IPS-20b (cell line): ENCODE measurements around the gene MED4.

ENCODE experiments used
- H3K27ac ChIP-seq: one replicate; pipeline ENCODE4 v1.5.1; 2013; ENCODE audit warnings: low read length
- H3K27me3 ChIP-seq: 2 replicates; pipeline ENCODE4 v1.6.1; 2013; ENCODE audit warnings: mild to moderate bottlenecking, low read length, inconsistent platforms; ENCODE audit not compliant: insufficient read depth
- H3K36me3 ChIP-seq: 2 replicates; pipeline ENCODE4 v1.6.1; 2013; ENCODE audit warnings: low read depth, mild to moderate bottlenecking, inconsistent platforms, low read length, moderate library complexity; ENCODE audit not compliant: insufficient read depth
- H3K4me1 ChIP-seq: 2 replicates; pipeline ENCODE4 v1.6.1; 2013; ENCODE audit warnings: mild to moderate bottlenecking, control low read depth, inconsistent platforms, low read length, moderate library complexity; ENCODE audit not compliant: insufficient read depth
- H3K4me3 ChIP-seq: 2 replicates; pipeline ENCODE4 v1.5.1; 2013; ENCODE audit warnings: mild to moderate bottlenecking, low read length, inconsistent platforms
- H3K9ac ChIP-seq: 2 replicates; pipeline ENCODE4 v1.6.1; 2013; ENCODE audit warnings: low read depth, mild to moderate bottlenecking, inconsistent platforms, low read length, moderate library complexity
- H3K9me3 ChIP-seq: 2 replicates; pipeline ENCODE4 v1.6.1; 2013; ENCODE audit warnings: mild to moderate bottlenecking, low read depth, low read length, inconsistent platforms; ENCODE audit not compliant: insufficient read depth

The MED4 gene

DNA sequence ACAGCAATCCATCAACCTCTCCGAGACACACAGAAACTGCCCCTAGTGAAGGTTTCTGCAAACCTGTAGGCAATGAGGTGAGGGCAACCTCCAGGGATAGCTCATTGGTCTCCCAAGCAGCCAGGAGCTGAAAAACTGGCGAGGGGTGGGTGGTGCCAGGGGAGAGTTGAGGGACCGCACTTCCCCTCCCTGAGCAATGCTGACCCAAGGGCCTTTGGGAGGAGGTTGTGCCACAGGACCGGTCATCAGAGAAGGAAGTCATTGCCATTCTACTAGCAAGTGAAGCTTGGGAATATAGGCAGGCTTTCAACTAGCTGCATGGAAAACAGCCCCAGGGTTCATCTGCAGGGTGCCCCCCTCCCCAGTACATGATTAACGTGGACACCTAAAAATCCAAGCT, 23.1 kb upstream of the MED4 start:
- H3K36me3 ChIP-seq, result no peaks in the 10 kb centered on the region
- no peaks in the 10 kb centered on the region for H3K4me1 ChIP-seq
- no peaks in the 10 kb centered on the region for H3K27me3 ChIP-seq
- H3K9ac ChIP-seq, result no peak overlapping the region
- no peak overlapping the region for H3K4me3 ChIP-seq
- no peaks in the 10 kb centered on the region for H3K9me3 ChIP-seq
- no peak overlapping the region for H3K27ac ChIP-seq

DNA sequence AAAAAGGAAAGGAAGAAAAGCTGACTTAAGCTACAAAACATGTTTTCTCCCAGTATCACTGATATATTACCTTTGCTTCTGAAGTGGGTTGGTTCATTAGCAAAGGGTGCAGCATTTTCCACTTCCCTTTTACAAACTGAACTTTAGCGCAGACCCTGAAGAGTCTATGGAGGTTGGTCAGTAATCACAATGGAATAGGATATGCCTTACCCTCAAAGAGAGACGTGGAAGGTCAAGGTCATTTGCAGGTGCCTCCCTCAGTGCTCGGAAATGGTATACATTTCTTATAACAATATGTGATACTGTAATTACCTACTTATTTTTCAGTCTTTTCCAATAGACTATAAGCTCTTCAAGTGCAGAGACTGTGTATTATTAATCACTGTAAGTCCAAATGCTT, 21.9 kb upstream of the MED4 start:
- Histone ChIP-seq H3K27me3 (no peaks in the 10 kb centered on the region), H3K9me3 (no peaks in the 10 kb centered on the region), H3K36me3 (no peaks in the 10 kb centered on the region)

DNA sequence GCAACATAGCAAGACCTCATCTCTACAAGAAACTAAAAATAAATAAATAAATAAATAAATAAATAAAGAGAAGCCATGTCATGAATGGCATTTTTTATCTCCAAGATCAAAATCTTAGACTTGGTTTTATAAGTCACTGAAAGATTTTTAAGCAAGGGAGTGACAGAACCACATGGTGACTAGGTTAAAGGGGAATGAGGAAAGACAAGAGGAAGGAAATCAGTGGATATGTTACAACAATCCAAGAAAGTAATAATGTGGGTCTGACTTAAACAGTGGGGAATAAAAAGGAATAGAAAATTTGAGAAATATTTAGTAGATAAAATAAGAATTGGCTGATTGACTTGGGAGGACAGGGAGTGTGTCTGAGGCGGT, 18.8 kb upstream of the MED4 start:
- H3K27ac ChIP-seq, result no peak overlapping the region
- no peaks in the 10 kb centered on the region for H3K9me3 ChIP-seq
- H3K9ac ChIP-seq, result no peak overlapping the region
- no peaks in the 10 kb centered on the region for H3K36me3 ChIP-seq
- H3K27me3 ChIP-seq, result no peaks in the 10 kb centered on the region
- H3K4me1 ChIP-seq, result no peaks in the 10 kb centered on the region
- H3K4me3 ChIP-seq, result no peak overlapping the region

More for the DNA sequence above, 21.9 kb upstream of the MED4 start:
- Histone ChIP-seq H3K9ac (no peak overlapping the region), H3K4me1 (no peaks in the 10 kb centered on the region), H3K4me3 (no peak overlapping the region), H3K27ac (no peak overlapping the region)

DNA sequence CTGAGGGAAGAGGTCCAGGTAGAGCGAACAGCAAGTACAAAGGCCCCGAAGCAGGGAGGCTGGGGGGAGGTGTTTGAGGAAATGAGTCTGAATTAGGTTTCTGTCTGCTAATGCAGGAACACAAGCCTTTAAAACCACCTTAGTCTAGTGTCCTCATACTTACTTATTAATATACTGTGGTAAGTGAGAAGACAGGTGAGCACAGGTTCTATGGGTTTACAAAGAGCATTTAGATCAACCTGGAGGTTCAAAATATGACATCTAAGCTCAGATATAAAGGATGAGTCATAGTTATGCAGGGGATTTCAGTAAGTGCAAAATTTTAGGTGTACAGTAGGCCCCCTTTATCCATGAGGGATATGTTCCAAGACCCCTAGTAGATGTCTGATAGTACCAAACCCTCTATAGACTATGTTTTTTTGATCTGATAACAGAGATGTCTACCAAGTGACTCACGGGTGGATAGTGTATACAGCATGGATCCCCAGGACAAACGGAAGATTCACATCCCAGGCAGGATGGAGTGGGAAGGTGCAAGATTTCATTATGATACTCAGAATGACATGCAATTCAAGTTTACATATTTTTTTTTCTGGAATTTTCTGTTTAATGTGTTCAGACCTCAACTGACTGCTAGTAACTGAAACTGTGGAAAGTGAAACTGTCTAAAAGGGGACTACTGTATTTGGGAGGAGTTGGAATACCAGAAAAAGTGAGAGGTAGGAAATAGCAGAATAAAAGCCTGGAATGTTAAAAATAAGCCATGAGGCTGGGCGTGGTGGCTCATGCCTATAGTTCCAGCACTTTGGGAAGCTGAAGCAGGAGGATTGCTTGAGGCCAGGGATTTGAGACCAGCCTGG, 18.2 kb upstream of the MED4 start:
- no peak overlapping the region for H3K4me3 ChIP-seq
- no peaks in the 10 kb centered on the region for H3K9me3 ChIP-seq
- no peaks in the 10 kb centered on the region for H3K36me3 ChIP-seq
- H3K9ac ChIP-seq, result no peak overlapping the region
- H3K27me3 ChIP-seq, result no peaks in the 10 kb centered on the region
- H3K4me1 ChIP-seq, result no peaks in the 10 kb centered on the region
- no peak overlapping the region for H3K27ac ChIP-seq

DNA sequence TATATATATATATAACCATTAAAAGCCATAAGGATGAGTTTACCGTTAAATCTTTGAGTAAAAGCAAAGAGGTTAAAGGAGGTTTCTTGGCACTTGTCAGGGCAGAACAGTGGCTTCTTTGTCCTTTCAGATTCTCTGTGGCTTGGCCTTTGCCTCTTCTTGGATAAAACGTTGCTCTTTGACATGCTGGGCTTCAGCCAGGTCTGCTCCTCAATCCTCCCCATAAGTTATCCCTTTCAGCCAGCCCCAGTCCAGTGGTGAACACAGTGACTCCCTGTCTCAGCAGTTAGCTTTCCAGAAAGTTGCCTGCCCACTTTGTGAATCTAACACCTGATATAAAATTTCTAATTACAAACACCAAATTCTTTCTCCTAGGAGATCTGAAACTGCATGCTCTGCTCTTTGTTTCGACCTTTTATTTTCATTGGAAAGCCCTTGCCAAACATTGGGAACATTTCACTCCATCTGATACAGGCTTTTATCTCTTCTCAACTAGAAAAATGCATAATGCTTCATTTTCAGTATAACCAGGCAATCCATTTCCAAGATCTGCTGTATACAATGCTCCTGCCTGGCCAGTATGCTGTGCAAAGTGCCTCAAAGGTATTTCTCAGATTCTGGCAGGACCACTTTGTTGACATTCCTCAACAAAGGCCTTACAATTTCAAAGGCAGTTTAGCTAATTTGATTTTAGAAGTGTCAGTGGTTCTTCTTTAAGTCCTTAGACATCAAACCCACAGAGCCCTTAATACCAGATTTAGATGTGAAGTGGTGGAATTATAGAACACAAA, 16.2 kb upstream of the MED4 start:
- no peaks in the 10 kb centered on the region for H3K27me3 ChIP-seq
- H3K4me1 ChIP-seq, result no peaks in the 10 kb centered on the region
- no peak overlapping the region for H3K27ac ChIP-seq
- H3K9ac ChIP-seq, result no peak overlapping the region
- no peak overlapping the region for H3K4me3 ChIP-seq
- no peaks in the 10 kb centered on the region for H3K36me3 ChIP-seq
- no peaks in the 10 kb centered on the region for H3K9me3 ChIP-seq

DNA sequence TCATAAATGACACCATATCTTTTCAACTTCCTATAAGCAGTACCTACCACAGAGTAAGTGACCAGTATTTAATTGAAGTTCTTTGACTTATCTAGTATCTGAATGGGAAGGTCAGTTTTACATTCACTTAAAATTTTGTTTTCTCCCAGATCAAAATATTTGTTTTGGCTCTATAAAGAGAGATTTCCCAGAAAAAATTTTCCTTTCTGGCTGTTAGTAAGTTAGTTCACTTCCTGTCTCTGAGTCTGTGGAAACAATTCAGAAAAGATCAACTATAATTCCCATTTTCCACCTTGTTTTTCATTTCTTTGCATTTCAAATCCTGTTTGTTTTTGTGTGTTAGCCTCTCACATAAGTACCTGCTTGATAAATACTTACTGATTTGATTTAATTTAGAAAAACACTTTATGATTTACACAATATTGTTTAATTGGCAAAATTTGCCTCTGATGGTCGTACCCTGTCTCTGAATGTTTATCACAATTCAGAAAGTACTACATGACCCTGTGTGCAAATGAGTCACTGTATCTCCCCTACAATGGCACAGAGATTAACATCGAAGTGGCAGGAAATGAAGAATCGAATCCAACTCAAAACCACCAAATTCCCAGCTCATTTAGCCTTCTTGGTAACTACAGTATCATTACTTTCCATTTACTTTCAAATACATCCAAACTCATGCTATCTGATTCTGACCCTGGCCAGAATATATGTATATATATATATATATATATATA, 15.4 kb upstream of the MED4 start:
- H3K27me3 ChIP-seq, result no peaks in the 10 kb centered on the region
- no peaks in the 10 kb centered on the region for H3K36me3 ChIP-seq
- no peaks in the 10 kb centered on the region for H3K9me3 ChIP-seq
- no peak overlapping the region for H3K27ac ChIP-seq
- H3K4me3 ChIP-seq, result no peak overlapping the region
- no peaks in the 10 kb centered on the region for H3K4me1 ChIP-seq
- H3K9ac ChIP-seq, result no peak overlapping the region

DNA sequence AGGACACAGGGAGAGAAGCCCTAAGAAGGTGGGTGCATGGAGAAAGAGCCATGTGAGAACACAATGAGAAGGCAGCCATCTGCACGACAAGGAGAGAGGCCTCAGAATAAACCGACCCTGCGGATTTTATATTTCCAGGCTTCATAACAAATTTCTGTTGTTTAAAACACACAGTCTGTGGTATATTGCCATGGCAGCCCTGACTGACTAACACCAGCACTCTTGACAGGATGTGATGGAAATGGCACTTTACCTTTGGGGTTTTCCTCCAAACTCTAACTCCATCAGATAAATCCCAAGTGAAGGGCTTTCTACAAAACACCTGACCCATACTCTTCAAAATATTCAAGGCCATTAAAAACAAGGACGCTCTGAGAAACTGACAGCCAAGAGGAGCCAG, 13.2 kb upstream of the MED4 start:
- H3K27me3 ChIP-seq, result no peaks in the 10 kb centered on the region
- H3K36me3 ChIP-seq, result no peaks in the 10 kb centered on the region
- H3K9ac ChIP-seq, result no peak overlapping the region
- no peak overlapping the region for H3K27ac ChIP-seq
- no peak overlapping the region for H3K4me3 ChIP-seq
- no peaks in the 10 kb centered on the region for H3K4me1 ChIP-seq
- H3K9me3 ChIP-seq, result no peaks in the 10 kb centered on the region

DNA sequence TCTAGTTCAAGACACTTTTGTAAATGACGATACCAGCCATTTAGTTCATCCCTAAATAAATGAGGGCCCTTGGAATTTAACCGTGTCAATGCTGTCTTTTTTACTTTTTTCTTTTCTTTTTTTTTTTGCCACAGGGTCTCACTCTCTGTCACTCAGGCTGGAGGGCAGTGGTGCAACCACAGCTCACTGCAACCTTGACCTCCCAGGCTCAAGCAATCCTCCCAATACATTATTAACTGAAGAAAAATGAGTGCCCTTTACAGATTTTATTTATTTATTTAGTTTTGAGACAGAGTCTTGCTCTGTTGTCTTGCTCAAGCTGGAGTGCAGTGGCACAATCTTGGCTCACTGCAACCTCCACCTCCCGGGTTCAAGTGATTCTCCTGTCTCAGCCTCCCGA, 2.9 kb upstream of the MED4 start:
- H3K9ac ChIP-seq, result no peak overlapping the region
- H3K27ac ChIP-seq, result no peak overlapping the region
- H3K36me3 ChIP-seq, result no peaks in the 10 kb centered on the region
- no peaks in the 10 kb centered on the region for H3K27me3 ChIP-seq
- H3K4me3 ChIP-seq, result no peak overlapping the region
- peaks cover 26% of the 10 kb centered on the region for H3K4me1 ChIP-seq
- H3K9me3 ChIP-seq, result no peaks in the 10 kb centered on the region

DNA sequence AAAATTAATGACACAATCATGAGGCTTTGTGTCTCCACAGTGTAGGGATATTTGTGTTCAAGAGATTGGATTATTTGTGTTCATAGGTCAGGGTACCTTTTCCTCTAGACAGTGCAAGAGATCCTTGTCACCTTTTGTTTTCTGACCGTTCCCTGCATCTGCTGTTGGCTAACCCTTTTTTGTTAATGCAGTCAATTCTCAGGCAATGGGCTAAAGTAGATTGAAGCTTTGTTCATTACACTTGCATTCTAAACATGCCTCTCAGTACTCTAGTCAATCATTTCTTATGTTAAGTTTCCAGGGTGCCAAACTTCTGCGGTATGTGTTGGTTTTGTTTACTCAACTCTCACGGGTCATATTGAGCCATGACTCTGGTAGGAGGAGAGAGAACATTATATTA, 1.8 kb upstream of the MED4 start:
- Histone ChIP-seq H3K9ac (peak overlapping the region; percentile 54; the same call in 1 of the 2 replicates), H3K36me3 (no peaks in the 10 kb centered on the region), H3K27ac (no peak overlapping the region), H3K27me3 (no peaks in the 10 kb centered on the region), H3K4me3 (peak overlapping the region; percentile 40), H3K4me1 (peaks cover 28% of the 10 kb centered on the region), H3K9me3 (no peaks in the 10 kb centered on the region)

DNA sequence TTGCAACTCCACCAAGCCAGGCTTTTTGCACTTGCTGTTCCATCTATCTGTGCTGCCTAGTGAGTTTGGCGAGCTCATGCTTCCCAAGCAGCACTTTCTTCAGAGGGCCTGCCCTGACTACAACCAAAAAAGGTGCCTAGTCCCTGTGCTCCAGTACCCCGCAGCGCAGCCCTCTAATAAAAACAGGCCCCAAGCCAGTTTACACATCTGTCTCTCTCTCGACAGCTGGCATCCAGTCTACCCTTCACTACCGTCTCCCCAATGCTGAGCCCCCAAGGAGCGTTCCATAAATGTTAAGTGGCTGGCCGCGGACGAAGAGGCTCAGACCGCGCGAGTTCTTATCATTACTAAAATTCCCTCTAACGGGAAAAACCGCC, 512 bp downstream of the MED4 start:
- Histone ChIP-seq H3K9me3 (no peaks in the 10 kb centered on the region), H3K27ac (peak overlapping the region; percentile 16), H3K27me3 (no peaks in the 10 kb centered on the region)

DNA sequence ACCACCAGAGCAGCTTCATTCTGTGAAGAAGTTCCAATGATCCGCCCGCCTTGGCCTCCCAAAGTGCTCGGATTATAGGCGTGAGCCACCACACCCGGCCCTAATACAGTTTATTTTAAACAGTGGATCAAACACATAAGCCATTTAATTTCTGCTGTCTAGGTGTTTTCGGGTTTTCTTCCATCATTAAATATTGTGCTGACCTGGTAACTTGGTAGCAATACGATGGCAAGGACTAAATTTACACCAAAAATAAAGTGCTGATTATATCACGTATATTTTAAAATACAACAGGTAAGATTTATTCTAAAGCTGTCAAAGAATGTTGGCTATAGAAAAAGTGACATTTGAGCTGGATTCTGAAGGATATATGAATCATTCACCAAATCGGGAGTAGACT, 1.3 kb downstream of the MED4 start:
- Histone ChIP-seq H3K4me3 (peak overlapping the region; percentile 74), H3K36me3 (0 out of 2 replicates have a peak, but pooled peaks cover 3% of the 10 kb centered on the region), H3K9me3 (no peaks in the 10 kb centered on the region), H3K27me3 (no peaks in the 10 kb centered on the region), H3K4me1 (peaks cover 28% of the 10 kb centered on the region), H3K27ac (no peak overlapping the region), H3K9ac (peak overlapping the region; percentile 88; the same call in 1 of the 2 replicates)

More for the DNA sequence above, 512 bp downstream of the MED4 start:
- Histone ChIP-seq H3K4me3 (peak overlapping the region; percentile 74), H3K9ac (peak overlapping the region; percentile 88), H3K4me1 (peaks cover 28% of the 10 kb centered on the region), H3K36me3 (0 out of 2 replicates have a peak, but pooled peaks cover 3% of the 10 kb centered on the region)
